Measurements from ENCODE around the gene EGR4.
"Not testable (repeated sequence)": the region's sequence is repeated elsewhere in the genome, so short reads cannot be mapped to it uniquely, and the experiment has no call there.

Gene EGR4

DNA sequence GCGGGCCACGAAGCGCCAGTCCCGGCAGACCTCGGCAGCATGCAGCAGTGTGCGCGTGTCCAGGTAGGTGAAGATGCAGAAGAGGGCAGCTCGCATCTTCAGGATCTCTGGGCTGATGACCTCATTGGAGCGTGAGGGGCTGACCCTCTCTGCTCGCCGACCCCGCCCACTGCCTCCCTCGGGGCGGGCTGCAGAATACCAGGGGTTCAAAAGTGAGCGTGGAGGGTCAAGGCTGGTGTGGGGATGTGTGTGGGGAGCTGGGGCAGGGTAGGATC lies 29.1 kb downstream of the EGR4 start:
- no peak overlapping the region for H3K4me3 ChIP-seq (ENCODE audit: low read depth, low read length)

DNA sequence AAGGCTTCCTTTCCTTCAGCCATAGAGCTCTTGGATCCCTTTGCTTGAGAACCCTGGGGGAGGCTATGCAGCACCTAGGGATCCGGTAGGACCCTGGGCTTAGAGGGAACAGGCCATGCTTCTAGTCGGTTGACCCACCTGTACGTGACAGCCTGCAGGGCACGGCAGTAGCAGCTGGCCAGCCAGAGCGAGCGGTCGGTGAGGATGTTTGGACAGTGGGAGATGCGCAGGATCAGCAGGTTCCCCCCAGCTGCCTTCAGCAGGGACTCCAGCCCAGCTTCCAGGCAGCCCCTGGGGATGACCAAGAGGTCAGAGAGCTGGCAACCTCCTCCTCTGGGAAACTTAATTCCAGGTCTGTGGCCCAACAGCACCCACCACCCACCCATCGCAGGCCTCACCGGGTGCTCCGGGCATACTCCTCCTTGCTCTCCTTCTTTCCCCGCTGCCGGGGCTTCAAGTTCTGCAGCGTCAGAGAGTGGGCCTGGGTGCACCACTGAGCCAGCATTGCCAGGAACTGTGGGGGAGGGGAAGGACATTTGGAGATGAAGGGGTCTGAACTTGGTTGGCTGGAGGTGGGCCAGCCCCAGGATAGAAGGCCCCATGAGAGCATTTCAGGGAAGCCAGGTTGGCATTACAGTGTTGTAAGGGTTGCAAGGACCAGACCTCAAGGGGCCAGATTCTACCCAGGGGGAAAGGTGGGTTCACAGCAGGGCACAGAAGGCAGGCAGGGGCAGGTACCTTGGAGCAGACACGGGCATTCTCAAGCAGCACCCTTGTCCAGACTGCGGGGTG lies 29.6 kb downstream of the EGR4 start:
- no peak overlapping the region for H3K4me3 ChIP-seq (ENCODE audit: low read depth, low read length)

DNA sequence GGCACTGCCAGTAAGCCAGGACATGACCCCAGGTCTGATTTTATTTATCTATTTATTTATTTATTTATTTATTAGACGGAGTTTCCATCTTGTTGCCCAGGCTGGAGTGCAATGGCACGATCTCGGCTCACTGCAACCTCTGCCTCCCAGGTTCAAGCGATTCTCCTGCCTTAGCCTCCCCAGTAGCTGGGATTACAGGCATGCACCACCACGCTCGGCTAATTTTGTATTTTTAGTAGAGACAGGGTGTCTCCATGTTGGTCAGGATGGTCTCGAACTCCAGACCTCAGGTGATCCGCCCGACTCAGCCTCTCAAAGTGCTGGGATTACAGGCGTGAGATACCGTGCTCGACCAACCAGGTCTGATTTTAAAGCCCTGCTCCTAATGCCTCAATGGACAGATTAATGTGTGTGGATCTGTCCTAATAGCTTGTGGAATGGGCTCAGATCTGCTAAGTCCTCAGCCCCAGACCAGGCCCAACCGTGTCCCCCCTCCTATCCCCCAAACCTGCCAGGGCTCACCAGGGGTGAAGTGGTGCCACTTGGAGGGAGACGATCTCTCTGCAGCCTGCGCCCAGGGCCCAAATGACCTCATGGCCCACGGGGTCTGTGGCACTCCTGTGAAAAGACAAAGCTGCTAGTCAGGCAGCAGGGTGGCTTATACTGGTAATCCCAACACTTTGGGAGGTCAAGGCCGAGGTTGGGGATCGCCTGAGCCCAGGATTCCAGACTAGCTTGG lies 30.5 kb downstream of the EGR4 start:
- H3K4me3 ChIP-seq (ENCODE audit: low read depth, low read length) = not testable (repeated sequence)

DNA sequence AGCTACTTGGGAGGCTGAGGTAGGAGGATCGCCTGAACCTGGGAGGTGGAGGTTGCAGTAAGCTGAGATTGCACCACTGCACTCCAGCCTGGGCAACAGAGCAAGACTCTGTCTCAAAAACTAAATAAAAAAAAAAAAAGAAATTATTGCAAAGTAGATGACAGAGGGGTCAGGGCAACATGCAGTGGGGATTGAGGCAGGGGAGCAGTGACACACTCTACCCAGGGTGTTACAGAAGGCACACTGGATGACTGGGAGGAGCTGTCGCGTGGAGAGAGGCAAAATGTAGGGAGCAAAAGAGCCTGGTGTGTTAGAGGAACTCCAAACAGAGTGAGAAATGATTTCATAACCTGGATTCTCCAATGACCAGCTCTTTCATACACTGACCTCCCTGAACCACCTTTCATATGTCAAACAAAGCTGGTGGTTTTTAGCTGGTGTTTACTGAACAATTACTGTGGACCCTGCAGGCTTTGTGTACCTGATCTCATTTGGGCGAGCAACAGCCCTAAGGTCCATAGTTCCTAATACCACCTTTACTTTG lies 31.2 kb downstream of the EGR4 start:
- H3K4me3 ChIP-seq (ENCODE audit: low read depth, low read length) = no peak overlapping the region

DNA sequence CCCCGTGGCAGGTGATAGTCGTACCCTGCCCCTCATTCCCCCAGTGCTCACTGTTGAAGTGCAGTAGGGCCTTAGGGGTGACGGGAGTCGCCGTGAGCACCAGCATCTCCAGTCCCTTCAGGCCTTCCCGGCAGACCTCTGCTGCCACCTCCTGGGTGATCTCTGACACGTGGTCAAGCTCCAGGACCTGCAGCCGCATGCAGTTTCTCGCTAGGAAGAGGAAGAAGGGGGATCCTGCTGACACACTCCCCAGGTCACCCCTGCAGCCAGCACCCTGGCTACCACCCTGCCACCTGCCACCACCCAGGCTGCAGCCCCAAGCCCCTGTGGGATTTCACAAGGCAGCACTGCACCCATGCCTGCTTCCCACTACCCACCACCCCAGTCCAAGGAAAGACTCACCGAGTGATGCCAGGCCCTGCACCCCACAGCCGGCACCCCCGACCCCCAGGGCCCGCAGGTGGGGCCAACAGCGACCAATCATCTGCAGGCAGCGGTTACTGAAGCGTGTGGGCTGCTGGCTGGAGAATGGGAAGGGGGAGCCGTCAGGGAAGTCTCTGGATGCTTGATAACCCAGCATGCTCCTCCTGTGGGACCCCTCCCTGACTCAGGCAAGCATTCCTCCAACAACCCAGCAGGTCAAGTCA lies 32.9 kb downstream of the EGR4 start:
- no peak overlapping the region for H3K4me3 ChIP-seq (ENCODE audit: low read depth, low read length)

DNA sequence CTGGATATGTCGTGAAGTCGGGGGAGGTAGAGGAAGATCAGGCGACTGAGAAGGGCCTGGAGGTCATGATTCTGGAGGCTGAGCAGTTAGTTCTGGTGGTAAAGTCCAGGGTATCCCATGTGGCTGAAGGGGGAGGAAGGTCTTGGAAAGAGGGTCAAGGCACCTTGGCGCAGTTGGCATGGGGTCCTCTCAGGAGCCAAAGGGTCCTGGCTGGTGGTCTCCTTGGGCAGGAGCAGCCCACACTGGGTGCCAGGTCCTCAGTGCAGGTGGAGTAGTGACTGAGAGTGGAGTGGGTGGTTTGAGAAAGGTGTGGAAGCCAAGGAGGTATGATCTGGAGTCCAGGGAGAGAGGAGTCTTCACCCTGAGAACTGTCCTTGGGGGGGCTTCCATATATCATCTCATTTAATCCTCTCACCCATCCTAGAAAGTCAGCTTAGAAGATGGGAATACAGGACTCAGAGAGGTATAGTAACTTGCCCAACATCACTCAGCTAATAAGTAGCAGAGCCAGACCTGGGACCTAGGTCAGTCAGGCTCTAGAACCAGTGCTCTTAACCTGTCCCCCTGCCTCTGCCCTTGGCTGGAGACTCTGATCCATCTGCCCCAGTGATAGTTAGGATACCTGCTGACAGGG lies 33.5 kb downstream of the EGR4 start:
- no peak overlapping the region for H3K4me3 ChIP-seq (ENCODE audit: low read depth, low read length)

DNA sequence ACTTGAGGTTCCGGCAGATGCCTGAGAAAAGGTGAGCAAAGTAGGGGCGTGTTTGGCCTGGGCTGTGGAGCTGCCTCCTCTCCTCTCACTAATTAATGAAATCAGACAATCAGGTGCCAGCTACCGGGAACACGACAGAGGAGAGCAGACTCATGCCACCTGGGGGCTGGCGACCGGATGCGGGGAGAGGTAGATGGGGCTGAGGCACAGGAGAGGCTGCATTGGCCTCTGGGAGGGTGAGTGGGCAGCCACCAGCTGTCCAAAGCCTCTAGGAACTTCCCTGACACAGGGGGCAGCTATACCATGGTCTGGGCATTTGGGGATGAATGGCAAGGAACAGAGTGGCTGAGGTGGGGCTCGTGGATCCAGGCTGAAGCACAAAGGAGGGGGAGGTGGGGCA lies 34.1 kb downstream of the EGR4 start:
- no peak overlapping the region for H3K4me3 ChIP-seq (ENCODE audit: low read depth, low read length)

DNA sequence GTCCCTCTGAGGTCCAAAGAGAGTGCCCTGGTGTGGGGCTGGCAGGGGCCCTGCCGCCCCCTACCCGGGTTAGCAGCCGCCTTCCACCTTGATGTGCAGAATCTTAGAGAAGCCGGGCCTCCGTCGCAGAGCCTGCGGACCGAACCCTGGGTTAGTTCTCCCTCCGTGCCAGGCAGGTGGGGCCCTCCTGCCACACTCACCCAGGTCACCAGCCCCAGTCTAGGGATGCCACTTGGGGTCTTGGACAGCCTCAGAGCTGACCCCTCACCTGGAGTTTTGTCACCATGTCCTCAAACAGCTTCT lies 34.5 kb downstream of the EGR4 start:
- H3K4me3 ChIP-seq (ENCODE audit: low read depth, low read length) = no peak overlapping the region

DNA sequence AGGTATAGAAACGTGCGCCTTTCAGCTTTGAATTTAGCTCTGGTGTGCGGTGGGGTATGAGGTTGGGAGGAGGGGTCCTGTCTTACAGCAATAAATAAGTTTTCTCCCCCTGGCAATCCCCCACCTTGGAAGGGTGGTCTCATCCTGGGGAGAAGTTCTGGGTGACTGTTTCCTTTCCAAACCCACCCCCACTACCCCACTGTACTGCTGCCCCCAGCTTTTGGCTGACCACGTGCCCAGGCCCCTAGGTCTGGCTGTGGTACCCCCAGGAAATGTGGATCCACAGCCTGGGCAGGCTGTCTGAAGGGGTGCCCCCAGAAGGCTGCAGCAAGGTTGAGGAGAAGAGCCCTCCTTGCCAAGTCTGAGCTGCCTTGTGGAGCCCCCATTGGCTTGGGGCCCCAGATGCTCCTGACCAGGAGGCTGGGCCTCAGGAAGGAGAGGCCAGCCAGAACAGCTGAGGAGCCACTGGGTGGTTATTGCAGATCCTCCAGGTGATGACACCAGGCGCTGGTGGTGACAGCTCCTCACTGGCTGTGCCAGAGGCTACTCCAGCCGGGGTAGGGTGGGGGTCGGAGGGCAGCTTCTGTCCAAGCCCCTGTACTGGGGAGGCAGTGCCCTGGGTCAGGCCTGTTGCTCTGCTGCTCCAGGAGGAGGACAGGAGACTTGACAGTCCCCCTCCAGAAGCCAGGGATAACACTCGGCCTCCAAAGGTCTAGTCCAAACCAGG lies 35.0 kb downstream of the EGR4 start:
- H3K4me3 ChIP-seq (ENCODE audit: low read depth, low read length) = no peak overlapping the region

DNA sequence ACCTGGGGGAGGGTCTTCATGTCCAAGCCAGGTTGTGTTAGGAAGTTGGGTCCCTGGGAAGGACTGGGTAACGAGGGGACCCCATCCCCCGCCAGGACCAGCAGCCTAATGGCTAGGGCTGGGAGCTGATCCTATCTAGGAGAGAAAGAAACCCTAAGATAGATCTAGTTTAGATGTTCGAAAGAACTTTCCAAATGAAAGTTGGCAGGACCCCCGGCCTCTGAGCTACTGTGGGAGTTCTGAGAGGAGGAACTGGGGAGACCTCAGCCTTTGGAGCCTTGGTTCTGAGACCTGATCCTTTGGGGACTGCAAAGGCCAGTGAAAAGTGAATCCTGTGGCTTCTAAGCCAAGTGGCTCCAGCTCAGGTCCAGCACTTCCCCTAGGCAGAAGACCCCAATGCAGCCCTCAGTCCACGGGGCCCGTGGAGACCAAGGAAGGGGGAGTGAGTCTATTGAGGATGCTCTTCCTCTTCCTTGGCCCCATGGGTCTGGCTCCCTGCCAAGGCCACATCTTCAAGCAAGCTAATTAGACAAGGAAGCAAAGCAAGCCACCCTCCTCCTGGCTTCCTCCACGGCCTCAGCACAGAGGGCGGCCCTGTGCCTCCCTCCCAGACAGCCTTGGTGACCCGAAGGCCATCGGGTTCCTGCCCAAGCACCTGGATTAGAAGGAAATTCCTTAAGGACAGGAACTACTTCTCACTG lies 35.8 kb downstream of the EGR4 start:
- no peak overlapping the region for H3K4me3 ChIP-seq (ENCODE audit: low read depth, low read length)

DNA sequence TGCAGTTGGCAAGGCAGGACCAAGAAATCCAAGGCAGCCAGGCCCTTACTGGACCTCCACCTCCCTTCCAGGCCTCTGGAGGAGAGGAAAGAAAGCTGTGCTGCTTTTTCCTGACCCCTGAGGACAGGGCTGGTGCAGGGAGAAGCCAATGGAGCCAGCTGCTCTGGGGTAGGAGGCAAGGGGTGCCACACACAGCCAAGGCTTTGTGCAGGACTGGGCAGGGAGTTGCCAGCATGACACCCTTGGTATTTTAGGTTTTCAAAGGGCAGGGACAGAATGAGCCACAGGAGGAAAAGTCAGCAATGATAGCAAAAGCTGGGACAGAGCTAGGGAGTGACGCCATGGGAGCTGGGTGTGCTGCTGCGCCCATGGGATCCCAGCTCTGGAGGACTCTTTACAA lies 36.3 kb downstream of the EGR4 start:
- no peak overlapping the region for H3K4me3 ChIP-seq (ENCODE audit: low read depth, low read length)

DNA sequence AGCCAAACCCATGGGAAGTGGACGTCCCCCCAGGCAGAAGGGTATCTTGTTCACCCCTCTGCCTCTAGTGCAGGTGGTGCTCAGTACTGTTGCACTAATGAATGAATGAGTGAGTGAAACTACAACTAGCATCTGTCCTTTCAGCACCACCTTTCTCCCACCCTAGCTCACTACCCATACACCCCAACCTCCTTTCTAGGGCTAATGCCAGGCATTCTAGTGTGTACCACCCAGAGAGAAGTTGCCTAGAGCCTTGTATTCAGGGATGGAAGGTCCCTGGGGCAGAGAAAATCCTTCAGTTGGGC lies 36.8 kb downstream of the EGR4 start:
- H3K4me3 ChIP-seq (ENCODE audit: low read depth, low read length) = no peak overlapping the region

DNA sequence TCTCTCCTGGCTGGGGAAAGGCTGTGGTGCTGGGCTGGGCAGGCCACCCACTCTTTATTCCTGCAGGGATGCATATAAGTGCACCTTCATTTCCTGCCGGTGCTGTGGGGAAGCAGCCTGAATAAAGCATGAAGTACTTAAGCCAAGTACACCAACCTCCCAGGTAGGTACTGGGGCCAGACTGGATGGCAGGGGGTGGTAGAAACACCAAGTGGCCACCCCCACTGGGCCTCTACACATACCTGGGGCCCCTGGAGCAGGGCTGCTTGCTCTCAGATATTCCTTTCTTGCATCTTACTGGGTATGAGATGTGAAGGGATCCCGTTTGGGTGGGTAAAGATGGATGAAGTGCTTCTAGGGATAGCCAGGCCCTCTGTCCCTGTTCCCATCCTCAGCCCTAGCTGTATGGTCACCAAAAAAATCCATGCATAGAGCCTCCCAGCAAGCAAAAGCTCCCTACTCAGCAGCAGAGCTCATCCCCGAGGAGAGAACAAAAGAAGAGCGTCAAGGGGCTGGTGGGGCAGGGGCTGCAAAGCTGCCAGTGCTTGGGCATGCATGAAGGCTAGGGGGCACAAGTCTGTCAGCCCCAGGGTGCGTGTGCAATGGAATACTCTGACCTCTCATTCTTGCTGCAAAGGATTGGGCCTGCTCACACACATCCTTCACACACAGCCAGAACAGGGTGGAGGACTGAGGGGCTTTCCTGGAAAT lies 37.3 kb downstream of the EGR4 start:
- H3K4me3 ChIP-seq (ENCODE audit: low read depth, low read length) = no peak overlapping the region

DNA sequence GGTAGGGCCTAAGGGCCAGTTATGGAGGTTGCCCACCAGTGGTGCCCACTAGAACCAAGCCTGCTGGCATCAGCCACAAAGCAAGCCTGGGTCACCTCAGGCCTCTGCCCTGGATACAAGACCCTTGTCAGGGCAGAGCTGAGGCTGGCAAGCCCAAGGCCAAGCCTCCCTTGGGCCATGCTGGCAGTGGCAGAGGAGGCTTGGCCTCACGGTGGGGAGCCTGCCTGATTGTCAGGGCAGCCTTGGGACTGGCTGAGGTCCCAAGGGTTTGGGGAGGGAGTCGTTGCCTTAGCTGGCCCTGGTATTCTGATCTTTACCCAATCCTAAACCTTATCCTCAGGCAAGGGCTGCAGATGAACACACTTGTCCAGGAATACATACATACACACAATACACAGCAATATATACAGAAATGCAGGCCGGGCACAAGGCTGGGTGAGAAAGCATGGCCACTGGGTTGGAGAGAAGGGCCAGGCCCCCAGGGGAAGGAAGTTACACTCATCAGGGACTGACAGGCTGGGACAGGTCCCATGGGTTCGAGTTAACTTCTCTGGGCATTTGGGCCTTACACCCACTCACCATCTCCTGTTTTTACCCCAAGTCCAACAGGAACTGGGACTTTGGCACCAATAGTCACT lies 38.2 kb downstream of the EGR4 start:
- H3K4me3 ChIP-seq (ENCODE audit: low read depth, low read length) = no peak overlapping the region

DNA sequence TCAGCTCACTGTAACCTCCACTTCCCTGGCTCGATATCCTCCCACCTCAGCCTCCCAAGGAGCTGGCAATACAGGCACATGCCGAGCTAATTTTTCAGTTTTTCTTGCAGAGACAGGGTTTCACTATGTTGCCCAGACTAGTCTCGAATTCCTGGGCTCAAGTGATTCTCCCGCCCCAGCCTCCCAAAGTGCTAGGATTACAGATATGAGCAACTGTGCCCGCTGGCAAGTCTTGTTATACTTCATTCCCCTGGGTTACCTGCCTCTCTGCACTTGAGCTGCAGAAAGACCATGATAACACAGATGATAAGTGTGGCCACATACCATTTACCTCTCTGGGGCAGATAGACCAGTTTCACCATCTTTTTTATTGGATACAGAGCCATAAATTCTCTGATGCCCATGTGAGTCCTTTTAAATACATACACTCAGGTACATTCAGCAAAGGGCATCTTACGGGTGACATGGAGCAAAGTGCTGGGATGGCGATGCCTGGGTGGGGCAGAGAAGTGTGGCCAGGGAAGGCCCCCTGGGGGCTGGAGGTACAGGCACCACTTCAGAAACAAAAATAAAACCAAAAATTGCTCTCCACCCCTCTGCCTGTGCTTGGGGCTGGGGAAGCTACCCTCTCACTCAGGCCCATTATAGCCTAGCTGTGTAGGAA lies 38.9 kb downstream of the EGR4 start:
- no peak overlapping the region for H3K4me3 ChIP-seq (ENCODE audit: low read depth, low read length)

DNA sequence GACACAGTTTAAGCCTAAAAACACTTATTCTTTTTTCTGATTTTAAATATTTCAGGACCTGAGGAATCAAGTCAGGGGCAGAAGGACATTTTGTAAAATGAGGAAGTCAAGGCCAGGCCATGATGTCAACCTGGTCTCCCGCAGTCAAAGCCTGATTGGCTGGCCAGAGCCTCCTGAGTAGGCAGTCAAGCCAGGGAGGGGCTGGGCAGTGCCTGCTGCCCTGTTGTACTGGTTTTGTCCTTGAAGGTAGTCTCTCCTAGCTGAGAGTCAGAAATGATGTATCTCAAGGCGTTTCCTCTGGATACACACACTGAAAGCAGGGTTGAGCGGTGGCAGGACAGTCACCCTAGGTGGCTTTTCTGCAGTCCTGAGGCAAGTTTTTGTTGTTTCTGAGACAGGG lies 39.4 kb downstream of the EGR4 start:
- no peak overlapping the region for H3K4me3 ChIP-seq (ENCODE audit: low read depth, low read length)

DNA sequence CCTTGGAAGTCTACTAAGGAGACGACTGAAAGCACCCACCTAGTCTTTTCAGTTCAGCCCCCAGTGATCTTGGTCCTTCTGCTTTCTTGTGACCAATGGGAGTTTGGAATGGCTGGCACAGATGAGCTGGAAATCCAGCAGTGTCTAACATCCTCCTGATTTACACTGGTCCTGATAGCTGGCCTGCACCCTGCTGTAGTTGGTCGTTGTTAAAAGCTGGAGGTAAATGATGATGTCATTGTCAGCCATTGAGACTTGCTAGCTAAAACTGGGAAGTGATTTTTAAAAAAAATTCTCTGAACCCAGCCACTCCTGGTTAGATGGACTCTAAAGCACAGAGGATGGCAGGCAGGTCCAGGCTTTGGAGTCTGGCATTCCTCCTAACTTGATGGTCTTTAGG lies 39.9 kb downstream of the EGR4 start:
- no peak overlapping the region for H3K4me3 ChIP-seq (ENCODE audit: low read depth, low read length)

DNA sequence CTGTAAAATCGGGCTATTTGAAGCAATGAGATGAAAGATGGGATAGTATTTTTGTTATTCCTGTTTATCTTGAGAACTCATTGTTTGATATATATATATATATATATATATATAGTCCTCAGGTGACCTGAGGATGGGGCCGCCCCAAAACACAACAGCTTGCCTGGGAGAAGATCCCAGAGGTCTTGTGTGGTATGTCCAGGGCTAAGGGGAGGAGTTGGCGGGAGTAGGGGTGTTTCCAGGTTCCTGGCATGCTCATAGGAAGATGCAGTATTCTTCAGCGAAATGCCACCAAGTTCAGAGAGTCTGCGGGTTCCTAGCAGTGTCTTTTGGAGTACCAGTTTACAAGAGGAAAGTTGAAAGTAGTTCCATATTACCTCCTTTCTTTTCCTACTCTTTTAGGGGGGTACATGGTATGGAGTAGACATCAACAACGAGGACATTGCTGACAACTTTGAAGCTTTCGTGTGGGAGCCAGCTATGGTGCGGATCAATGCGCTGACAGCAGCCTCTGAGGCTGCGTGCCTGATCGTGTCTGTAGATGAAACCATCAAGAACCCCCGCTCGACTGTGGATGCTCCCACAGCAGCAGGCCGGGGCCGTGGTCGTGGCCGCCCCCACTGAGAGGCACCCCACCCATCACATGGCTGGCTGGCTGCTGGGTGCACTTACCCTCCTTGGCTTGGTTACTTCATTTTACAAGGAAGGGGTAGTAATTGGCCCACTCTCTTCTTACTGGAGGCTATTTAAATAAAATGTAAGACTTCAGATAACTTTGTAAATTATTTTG lies 40.9 kb downstream of the EGR4 start:
- H3K4me3 ChIP-seq (ENCODE audit: low read depth, low read length) = no peak overlapping the region

Measured in iPS-11a (cell line).